GM12878 (cell line): ENCODE data around the gene WDR76. TPM values are rescaled to one million over a fixed set of nuclear protein-coding genes. Genes with fewer than 3 reads are reported as not detected.

Experiments
- ATF7 ChIP-seq: fragments of 450-650 bp; IDR thresholded peaks from 2 replicates; pipeline ENCODE4 v1.6.1; 2016; ENCODE audit warnings: low read depth, mild to moderate bottlenecking
- CBX3 ChIP-seq: fragments of 200-600 bp; sonication (generic); IDR thresholded peaks from 2 replicates; pipeline ENCODE4 v1.6.1; 2016; ENCODE audit warnings: low read depth, borderline replicate concordance
- CHD1 ChIP-seq: IDR thresholded peaks from 2 replicates; pipeline ENCODE4 v1.6.1; 2012; ENCODE audit warnings: low read depth, low read length, improper control_type of control experiment
- CHD2 ChIP-seq: IDR thresholded peaks from 2 replicates; pipeline ENCODE4 v1.6.1; 2011; ENCODE audit warnings: low read depth, low read length, improper control_type of control experiment, borderline replicate concordance
- CREB1 ChIP-seq: IDR thresholded peaks from 2 replicates; pipeline ENCODE4 v1.6.1; 2012; ENCODE audit warnings: low read depth, mild to moderate bottlenecking, inconsistent platforms
- EGR1 ChIP-seq, 2 experiments: IDR thresholded peaks; 1 replicate in 1 of 2; 2 replicates in 1 of 2; pipeline ENCODE4 v1.6.1; 2011 to 2012; ENCODE audit warnings: low read depth in 2 of 2, low read length in 2 of 2, borderline replicate concordance in 1 of 2, mild to moderate bottlenecking in 1 of 2, moderate library complexity in 1 of 2
- GATAD2B ChIP-seq: fragments of 450-650 bp; conservative IDR thresholded peaks from 2 replicates; pipeline ENCODE4 v1.6.1; 2017; ENCODE audit warnings: low read depth, mild to moderate bottlenecking, moderate library complexity
- HDAC2 ChIP-seq: fragments of 200-600 bp; sonication (generic); IDR thresholded peaks from 2 replicates; pipeline ENCODE4 v1.6.1; 2017
- IKZF1 ChIP-seq: fragments of 450-650 bp; conservative IDR thresholded peaks from 2 replicates; pipeline ENCODE4 v1.6.1; 2017; ENCODE audit warnings: antibody characterized with exemption, mild to moderate bottlenecking
- MXI1 ChIP-seq: fragments of 150-350 bp; IDR thresholded peaks from 2 replicates; pipeline ENCODE4 v1.6.1; 2011; ENCODE audit warnings: low read depth, mild to moderate bottlenecking, inconsistent platforms, low read length, improper control_type of control experiment
- NR2C1 ChIP-seq: fragments of 450-650 bp; IDR thresholded peaks from 2 replicates; pipeline ENCODE4 v1.6.1; 2017; ENCODE audit warnings: antibody characterized with exemption, mild to moderate bottlenecking, moderate library complexity
- PML ChIP-seq: IDR thresholded peaks from 2 replicates; pipeline ENCODE4 v1.6.1; 2012; ENCODE audit warnings: low read length, inconsistent platforms
- RELA ChIP-seq: fragments of 450-650 bp; IDR thresholded peaks from 2 replicates; pipeline ENCODE4 v1.8.0; 2014; ENCODE audit warnings: borderline replicate concordance; ENCODE audit not compliant: partially characterized antibody
- RFX5 ChIP-seq: IDR thresholded peaks from 2 replicates; pipeline ENCODE4 v1.6.1; 2011; ENCODE audit warnings: low read depth, low read length, improper control_type of control experiment
- SMARCA5 ChIP-seq: fragments of 450-650 bp; IDR thresholded peaks from 2 replicates; pipeline ENCODE4 v1.6.1; 2017; ENCODE audit warnings: mild to moderate bottlenecking
- TAF1 ChIP-seq: IDR thresholded peaks from 2 replicates; pipeline ENCODE4 v1.6.1; 2011; ENCODE audit warnings: mild to moderate bottlenecking, low read depth, low read length, borderline replicate concordance
- TCF12 ChIP-seq: IDR thresholded peaks from 2 replicates; pipeline ENCODE4 v1.6.1; 2011; ENCODE audit warnings: low read depth, mild to moderate bottlenecking, low read length
- YY1 ChIP-seq: IDR thresholded peaks from 2 replicates; pipeline ENCODE4 v1.6.1; 2011; ENCODE audit warnings: low read depth, mild to moderate bottlenecking, low read length
- ZNF217 ChIP-seq: fragments of 450-650 bp; IDR thresholded peaks from 2 replicates; pipeline ENCODE4 v1.6.1; 2017; ENCODE audit warnings: antibody characterized with exemption, mild to moderate bottlenecking
- polyA plus RNA-seq, 11 experiments: library from polyadenylated mRNA; depleted of rRNA in 4 of 11; unstranded in 6 of 11; stranded (reverse) in 5 of 11; fragments of >200 nt; fragmentation: Nextera tagmentation in 4 of 11; fragmentation: Illumina TruSeq in 1 of 11; extraction: Ambion mirVana in 4 of 11; extraction: Trizol in 1 of 11; gene quantifications; 1 replicate in 1 of 11; 2 replicates in 10 of 11; pipeline versions ENCODE4 v1.2.1 to v1.2.3, GENCODE V29; 2011 to 2016; ENCODE audit warnings: inconsistent platforms in 2 of 11, missing spikeins in 2 of 11, low read depth in 1 of 11
- total RNA-seq, 4 experiments: library from RNA; depleted of rRNA in 3 of 4; stranded (reverse); fragments of >200 nt in 3 of 4; fragmentation: Illumina TruSeq in 1 of 4; extraction: Trizol in 1 of 4; gene quantifications; 2 replicates each; pipeline versions ENCODE4 v1.2.1 to v1.2.3, GENCODE V29; 2013 to 2021
- TF ChIP-seq, protein P1 (sequence below): IDR thresholded peaks from 2 replicates; pipeline ENCODE4 v1.6.1; 2012; ENCODE audit warnings: low read length, inconsistent platforms
- TF ChIP-seq, protein P2 (sequence below): fragments of 450-650 bp; IDR thresholded peaks from 2 replicates; pipeline ENCODE4 v1.6.1; 2016; ENCODE audit warnings: mild to moderate bottlenecking
- TF ChIP-seq, protein P3 (sequence below): IDR thresholded peaks from 2 replicates; pipeline ENCODE4 v1.6.1; 2011; ENCODE audit warnings: borderline replicate concordance, low read depth, mild to moderate bottlenecking, moderate library complexity, mixed read lengths, low read length; ENCODE audit not compliant: insufficient read depth; ENCODE audit errors: extremely low read length
- TF ChIP-seq, protein P4 (sequence below): IDR thresholded peaks from 2 replicates; pipeline ENCODE4 v1.6.1; 2011; ENCODE audit warnings: borderline replicate concordance, low read depth, mild to moderate bottlenecking, moderate library complexity, low read length; ENCODE audit not compliant: insufficient read depth, poor library complexity, severe bottlenecking
- TF ChIP-seq, protein P5 (sequence below): fragments of 450-650 bp; IDR thresholded peaks from 2 replicates; pipeline ENCODE4 v1.6.1; 2014; ENCODE audit warnings: mild to moderate bottlenecking
- TF ChIP-seq, protein P6 (sequence below): IDR thresholded peaks from 2 replicates; pipeline ENCODE4 v1.6.1; 2012; ENCODE audit warnings: low read depth, low read length, improper control_type of control experiment

The WDR76 gene
- total and polyA plus RNA-seq, 10 of the 15 experiments (the other 5 are each of a cell fraction or from before 2014, with no cell fraction given) = 8.0 to 59.7 (median 34.5) TPM

DNA sequence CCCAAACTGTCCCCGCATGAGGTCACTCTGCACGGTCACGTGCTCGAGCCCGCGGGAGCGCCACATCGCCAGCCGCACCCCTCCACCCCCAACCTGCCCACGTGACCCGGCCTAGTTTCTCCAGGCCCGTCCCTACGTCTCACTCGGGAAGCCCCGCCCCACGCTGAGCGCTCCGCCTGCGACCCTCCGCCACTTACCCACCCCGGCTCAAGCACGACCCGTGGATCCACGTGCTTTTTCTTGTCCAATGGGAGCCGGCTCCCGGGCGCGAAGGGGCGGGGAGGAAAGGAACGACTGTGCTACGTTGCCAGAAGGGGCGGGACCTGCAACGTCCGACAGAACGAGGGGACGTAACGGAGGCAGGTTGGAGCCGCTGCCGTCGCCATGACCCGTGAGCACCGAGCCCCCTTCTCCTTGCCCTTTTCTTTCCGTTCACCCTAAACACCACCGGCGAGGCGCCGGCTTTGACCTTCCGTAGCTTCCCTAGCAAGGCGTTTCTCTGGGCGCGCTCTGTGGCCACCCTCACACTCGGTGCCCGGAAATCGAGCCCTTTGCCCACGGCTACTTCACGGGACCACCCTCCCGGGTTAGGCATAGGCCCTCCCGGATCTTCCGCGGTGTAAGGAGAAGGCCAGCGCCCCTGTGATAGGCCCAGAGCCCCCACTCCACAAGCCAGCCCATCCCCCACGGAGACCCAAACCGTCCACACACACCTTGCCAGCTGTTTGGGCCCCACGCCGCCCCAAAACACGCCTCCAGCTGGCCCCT lies 34.6 kb upstream of the WDR76 start, which contains the start of gene SERF2 (continued):
- TF ChIP-seq IKZF1 (peak; percentile 29), GATAD2B (peak; percentile 69), HDAC2 (no peak), ATF7 (peak; percentile 96), SMARCA5 (peak; percentile 77; the same call in 1 of the 2 replicates), PML (peak; percentile 88; the same call in 1 of the 2 replicates), TAF1 (peak; percentile 85), RFX5 (no peak), ZNF217 (no peak), NR2C1 (no peak), RELA (peak; percentile 90), YY1 (peak; percentile 89), MXI1 (peak; percentile 27; the same call in 1 of the 2 replicates), CHD1 (peak; percentile 82), EGR1 (IDR thresholded peaks at IDR 0.05; ENCODE audit: borderline replicate concordance in 1 of 2, low read depth in 2 of 2, low read length in 2 of 2) (peak; percentile 30 to 69; a peak in 2 of 3 replicates), CBX3 (no peak), CREB1 (peak; percentile 84), CHD2 (peak; percentile 61; the same call in 1 of the 2 replicates), TCF12 (peak; percentile 78; the same call in 1 of the 2 replicates)
- TF ChIP-seq, protein P1, sequence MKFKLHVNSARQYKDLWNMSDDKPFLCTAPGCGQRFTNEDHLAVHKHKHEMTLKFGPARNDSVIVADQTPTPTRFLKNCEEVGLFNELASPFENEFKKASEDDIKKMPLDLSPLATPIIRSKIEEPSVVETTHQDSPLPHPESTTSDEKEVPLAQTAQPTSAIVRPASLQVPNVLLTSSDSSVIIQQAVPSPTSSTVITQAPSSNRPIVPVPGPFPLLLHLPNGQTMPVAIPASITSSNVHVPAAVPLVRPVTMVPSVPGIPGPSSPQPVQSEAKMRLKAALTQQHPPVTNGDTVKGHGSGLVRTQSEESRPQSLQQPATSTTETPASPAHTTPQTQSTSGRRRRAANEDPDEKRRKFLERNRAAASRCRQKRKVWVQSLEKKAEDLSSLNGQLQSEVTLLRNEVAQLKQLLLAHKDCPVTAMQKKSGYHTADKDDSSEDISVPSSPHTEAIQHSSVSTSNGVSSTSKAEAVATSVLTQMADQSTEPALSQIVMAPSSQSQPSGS = peak; percentile 73
- TF ChIP-seq, protein P2, sequence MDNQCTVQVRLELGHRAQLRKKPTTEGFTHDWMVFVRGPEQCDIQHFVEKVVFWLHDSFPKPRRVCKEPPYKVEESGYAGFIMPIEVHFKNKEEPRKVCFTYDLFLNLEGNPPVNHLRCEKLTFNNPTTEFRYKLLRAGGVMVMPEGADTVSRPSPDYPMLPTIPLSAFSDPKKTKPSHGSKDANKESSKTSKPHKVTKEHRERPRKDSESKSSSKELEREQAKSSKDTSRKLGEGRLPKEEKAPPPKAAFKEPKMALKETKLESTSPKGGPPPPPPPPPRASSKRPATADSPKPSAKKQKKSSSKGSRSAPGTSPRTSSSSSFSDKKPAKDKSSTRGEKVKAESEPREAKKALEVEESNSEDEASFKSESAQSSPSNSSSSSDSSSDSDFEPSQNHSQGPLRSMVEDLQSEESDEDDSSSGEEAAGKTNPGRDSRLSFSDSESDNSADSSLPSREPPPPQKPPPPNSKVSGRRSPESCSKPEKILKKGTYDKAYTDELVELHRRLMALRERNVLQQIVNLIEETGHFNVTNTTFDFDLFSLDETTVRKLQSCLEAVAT = peak; percentile 87
- TF ChIP-seq, protein P3, sequence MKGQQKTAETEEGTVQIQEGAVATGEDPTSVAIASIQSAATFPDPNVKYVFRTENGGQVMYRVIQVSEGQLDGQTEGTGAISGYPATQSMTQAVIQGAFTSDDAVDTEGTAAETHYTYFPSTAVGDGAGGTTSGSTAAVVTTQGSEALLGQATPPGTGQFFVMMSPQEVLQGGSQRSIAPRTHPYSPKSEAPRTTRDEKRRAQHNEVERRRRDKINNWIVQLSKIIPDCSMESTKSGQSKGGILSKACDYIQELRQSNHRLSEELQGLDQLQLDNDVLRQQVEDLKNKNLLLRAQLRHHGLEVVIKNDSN = peak; percentile 99
- TF ChIP-seq, protein P4, sequence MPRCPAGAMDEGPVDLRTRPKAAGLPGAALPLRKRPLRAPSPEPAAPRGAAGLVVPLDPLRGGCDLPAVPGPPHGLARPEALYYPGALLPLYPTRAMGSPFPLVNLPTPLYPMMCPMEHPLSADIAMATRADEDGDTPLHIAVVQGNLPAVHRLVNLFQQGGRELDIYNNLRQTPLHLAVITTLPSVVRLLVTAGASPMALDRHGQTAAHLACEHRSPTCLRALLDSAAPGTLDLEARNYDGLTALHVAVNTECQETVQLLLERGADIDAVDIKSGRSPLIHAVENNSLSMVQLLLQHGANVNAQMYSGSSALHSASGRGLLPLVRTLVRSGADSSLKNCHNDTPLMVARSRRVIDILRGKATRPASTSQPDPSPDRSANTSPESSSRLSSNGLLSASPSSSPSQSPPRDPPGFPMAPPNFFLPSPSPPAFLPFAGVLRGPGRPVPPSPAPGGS = no peak
- TF ChIP-seq, protein P5, sequence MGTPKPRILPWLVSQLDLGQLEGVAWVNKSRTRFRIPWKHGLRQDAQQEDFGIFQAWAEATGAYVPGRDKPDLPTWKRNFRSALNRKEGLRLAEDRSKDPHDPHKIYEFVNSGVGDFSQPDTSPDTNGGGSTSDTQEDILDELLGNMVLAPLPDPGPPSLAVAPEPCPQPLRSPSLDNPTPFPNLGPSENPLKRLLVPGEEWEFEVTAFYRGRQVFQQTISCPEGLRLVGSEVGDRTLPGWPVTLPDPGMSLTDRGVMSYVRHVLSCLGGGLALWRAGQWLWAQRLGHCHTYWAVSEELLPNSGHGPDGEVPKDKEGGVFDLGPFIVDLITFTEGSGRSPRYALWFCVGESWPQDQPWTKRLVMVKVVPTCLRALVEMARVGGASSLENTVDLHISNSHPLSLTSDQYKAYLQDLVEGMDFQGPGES = peak; percentile 46; the same call in 1 of the 2 replicates
- TF ChIP-seq, protein P6, sequence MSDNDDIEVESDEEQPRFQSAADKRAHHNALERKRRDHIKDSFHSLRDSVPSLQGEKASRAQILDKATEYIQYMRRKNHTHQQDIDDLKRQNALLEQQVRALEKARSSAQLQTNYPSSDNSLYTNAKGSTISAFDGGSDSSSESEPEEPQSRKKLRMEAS = peak; percentile 94
